Fibroblast of mammary gland (primary cell): ENCODE data around the gene TANC1.
A peak's percentile ranks its signal among the peaks of the same experiment; 100 is the strongest.

ENCODE experiments used
- DNase-seq: peaks from one replicate; pipeline ENCODE4 v3.0.0-alpha.2; 2010; ENCODE audit warnings: low read depth
- H3K4me3 ChIP-seq: 2 replicates; pipeline ENCODE4 v1.5.1; 2011; ENCODE audit warnings: low read depth, mild to moderate bottlenecking, low read length, moderate library complexity; ENCODE audit not compliant: control insufficient read depth
- CTCF ChIP-seq: conservative IDR thresholded peaks from 2 replicates; pipeline ENCODE4 v1.5.1; 2011; ENCODE audit warnings: low read depth, low read length, inconsistent platforms; ENCODE audit not compliant: control insufficient read depth, insufficient read depth

Gene TANC1

GRCh38 chr2:159051661-159052060, 83.2 kb downstream of the TANC1 start:
- TF ChIP-seq CTCF, result no peak
- DNase-seq, result peak; percentile 37
- no peak overlapping the region for H3K4me3 ChIP-seq

- no peak for TF ChIP-seq CTCF
- no peak for DNase-seq
- H3K4me3 ChIP-seq, result no peak overlapping the region
Measured at GRCh38 chr2:159052157-159052601, 83.7 kb downstream of the TANC1 start.

GRCh38 chr2:159053161-159054031, 85.0 kb downstream of the TANC1 start:
- peak; percentile 80 for DNase-seq
- H3K4me3 ChIP-seq, result no peak overlapping the region
- no peak for TF ChIP-seq CTCF

GRCh38 chr2:159054032-159054334, 85.5 kb downstream of the TANC1 start:
- DNase-seq, result no peak
- TF ChIP-seq CTCF, result no peak
- H3K4me3 ChIP-seq, result no peak overlapping the region

GRCh38 chr2:159054985-159055384, 86.5 kb downstream of the TANC1 start:
- no peak overlapping the region for H3K4me3 ChIP-seq
- DNase-seq, result no peak
- TF ChIP-seq CTCF, result no peak

GRCh38 chr2:159060518-159060917, 92.1 kb downstream of the TANC1 start:
- H3K4me3 ChIP-seq, result no peak overlapping the region
- no peak for TF ChIP-seq CTCF
- no peak for DNase-seq
